GM10847 (cell line): ENCODE data around the gene TOP2B.

Experiments used
- POLR2A ChIP-seq: IDR thresholded peaks from 2 replicates; pipeline ENCODE4 v1.6.1; 2011; ENCODE audit not compliant: insufficient read length; ENCODE audit errors: extremely low read depth

The TOP2B gene

GRCh38 chr3:25686766-25687165 is 22.1 kb upstream of the TOP2B start:
- TF ChIP-seq POLR2A: no peak

- TF ChIP-seq POLR2A: no peak
Observed at GRCh38 chr3:25683882-25684281, 19.2 kb upstream of the TOP2B start.

GRCh38 chr3:25683410-25683809 is 18.7 kb upstream of the TOP2B start:
- no peak for TF ChIP-seq POLR2A

DNA sequence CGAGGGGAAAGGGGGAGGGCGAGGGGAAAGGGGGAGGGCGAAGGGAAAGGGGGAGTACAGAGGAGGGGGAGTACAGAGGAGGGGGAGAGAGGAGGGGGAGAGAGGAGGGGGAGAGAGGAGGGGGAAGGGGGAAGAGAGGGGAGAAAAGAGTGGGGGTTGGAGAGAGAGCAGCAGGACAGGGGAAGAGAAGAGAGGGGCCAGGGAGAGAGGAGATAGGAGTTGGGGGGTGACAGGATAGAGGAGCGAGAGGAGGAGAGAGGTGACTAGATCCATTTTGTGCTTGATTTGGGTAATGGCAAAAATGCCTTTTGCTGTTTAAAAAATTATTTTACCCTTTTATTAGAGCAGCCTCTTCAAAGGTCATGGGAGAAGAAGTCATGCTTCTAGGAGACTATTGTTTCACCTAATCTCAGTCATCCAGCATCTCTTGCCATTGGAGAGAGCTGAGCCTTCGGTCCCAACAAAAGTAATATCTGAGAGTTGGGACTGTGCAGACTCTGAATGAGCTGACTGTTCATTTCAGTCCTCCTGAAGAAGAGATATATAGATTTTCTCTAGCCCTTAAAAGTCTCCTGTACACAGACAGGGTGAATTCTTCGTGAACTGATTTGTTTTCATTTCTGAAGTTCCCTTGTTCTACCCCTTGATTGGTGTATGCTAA is 15.1 kb upstream of the TOP2B start:
- no peak for TF ChIP-seq POLR2A

DNA sequence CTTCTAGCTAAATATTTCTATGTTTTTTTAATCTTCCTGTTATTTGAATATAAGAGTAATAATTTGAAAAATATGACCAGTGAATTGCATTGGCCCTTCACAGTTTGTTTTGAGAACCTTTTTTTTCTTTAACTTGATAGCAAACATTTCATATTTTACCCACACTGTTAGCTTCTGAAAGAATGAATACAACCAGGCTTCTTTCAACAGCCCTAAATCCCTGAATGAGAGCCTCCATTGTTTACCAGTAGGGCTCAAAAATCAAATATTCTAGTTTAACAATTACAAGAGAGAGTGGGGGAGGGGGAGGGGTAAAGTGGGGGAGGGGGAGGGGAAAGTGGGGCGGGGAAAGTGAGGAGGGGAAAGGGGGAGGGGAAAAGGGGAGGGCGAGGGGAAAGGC is 14.5 kb upstream of the TOP2B start:
- TF ChIP-seq POLR2A: no peak

GRCh38 chr3:25678581-25678980 is 13.9 kb upstream of the TOP2B start:
- TF ChIP-seq POLR2A: no peak

DNA sequence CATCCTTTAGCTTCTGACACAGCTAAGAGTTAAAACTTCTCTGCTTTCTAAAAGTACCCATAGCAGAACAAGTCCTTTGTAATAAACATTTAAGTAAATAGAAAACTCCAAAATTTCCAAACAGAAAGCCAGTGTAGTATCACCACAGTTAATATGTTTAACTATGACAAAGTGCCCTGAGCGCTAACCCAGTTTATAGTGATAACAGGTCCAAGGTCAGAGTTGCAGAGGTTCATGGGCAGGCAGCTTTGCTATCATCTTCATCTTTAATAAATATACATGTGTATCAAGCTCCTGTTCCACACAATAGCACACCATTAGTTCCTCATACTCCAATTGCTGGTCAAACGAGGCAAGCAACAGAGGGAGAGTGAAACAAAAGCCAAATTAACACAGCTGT is 12.4 kb upstream of the TOP2B start:
- TF ChIP-seq POLR2A: no peak

- TF ChIP-seq POLR2A: no peak
Observed at GRCh38 chr3:25674670-25675069, 10.0 kb upstream of the TOP2B start.

- no peak for TF ChIP-seq POLR2A
Observed at GRCh38 chr3:25673738-25674298, 9.1 kb upstream of the TOP2B start.

- TF ChIP-seq POLR2A: no peak
Observed at GRCh38 chr3:25665315-25666280, 891 bp upstream of the TOP2B start.

GRCh38 chr3:25663869-25664811 is 567 bp downstream of the TOP2B start:
- TF ChIP-seq POLR2A: no peak

DNA sequence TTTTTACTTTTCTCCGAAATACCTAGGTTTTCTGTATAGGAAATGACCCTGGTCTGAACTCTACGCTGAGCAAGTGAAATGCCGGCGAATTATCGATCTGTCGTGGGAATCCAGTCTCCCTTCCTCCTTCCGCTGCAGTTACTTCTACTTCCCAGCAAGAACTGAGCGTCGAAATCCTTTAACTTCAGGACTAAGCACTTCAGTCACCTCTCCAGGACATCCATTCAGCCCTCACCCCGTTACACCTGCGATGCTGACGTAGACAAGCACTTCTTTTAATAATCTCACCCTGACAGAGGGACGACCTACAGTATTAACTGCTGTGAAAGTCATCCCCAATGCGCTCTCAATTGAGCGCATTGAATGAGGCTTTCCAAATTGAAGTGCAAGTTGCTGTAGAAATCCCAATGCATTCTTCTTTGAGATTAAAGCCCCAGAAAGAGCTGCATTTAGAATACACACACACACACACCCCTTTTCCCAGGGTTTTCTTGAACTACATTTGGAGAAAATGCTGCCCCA is 1.3 kb downstream of the TOP2B start:
- no peak for TF ChIP-seq POLR2A

DNA sequence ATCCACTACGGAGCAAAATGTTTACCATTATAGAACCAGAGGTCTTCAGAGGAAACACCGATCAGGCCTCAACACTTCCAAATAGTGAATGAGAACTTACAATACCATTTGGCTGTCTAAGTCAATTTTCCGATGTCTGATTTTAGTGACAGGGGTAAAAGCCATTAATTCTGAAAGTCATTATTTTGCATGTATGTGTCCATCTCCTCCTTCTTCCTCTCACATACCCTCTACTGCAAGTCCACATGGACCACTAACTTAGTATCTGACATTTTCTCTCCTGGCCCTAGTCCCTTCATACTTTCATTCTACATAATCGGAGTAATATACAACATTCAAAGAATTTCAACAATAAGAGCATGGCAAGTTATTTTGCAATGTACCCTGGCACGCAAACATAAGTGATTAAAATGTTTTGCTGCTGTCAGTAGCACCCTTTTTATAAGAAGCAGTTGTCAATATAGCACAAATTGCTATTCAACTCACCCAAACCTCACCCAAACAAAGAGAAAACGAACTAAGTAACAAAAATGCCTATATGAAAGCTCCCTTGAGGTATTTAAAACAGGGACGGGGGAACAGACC is 1.9 kb downstream of the TOP2B start:
- TF ChIP-seq POLR2A: no peak

DNA sequence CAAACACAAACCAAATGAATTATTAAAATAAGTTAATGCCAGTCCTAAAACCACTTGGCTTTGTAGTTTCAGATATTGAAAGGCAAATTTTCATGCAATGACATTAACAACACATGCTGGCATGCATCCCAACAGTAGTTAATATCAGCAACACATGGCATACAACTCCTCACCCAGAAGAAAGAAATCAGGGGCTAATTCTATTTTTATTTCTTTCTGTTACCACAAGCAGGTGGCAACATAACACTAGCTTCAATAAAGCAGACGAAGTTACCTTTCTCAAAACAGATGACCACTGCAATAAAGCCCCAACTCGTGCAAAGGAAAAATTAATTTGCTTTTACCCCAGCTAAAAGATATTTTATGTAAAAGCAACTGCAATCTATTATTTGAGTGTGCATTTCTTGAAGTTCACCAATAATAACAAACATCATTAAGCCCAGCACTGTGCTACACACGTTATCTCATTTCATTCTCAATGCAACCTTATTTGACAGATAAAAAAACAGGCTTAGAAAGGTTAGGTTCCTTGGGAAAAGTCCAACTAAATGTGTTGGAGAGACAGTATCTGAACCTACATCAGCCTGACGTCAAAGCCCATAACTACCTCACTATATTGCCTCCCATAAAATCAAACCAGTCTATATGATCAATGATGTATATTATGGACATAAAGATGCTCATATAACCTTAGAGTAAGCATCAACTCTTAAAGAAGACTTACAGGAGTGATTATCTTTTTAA is 2.8 kb downstream of the TOP2B start:
- TF ChIP-seq POLR2A: no peak
